ENCODE measurements around the gene GRK5. TPM values are rescaled to one million over a fixed set of nuclear protein-coding genes. Genes with fewer than 3 reads are reported as not detected.

Gene GRK5
- total RNA-seq, 4 donors from 2014 or later, result 6.0 to 111 (median 9.5) TPM

DNA sequence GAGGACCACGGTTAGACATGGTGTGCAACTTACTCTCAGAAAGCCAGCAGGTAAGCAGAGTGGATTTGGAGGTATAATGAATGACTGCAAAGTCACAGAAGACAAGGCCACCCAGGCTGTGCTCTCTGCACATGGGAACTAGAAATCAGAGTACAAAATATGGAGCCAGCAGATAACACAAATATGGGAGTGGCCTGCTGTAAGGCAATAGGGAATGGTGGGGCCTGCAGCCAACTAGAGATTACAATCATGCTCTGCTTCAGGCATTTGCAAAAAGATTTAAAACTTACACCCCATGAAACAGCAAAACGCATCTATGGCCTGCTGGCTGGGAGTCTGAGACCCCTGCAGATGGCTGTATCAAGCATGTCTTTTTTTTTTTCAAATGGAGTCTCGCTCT lies 288.2 kb downstream of the GRK5 start:
- no peaks in the 10 kb centered on the region for H3K9me3 ChIP-seq
- no peak overlapping the region for H3K4me3 ChIP-seq
- H3K27ac ChIP-seq, result peak overlapping the region; percentile 53 to 71 (median 60)
- TF ChIP-seq EP300 (IDR thresholded peaks at IDR 0.05; ENCODE audit: low read depth) (no peak), POLR2AphosphoS5 (IDR thresholded peaks at IDR 0.05) (no peak), POLR2A (IDR thresholded peaks at IDR 0.05) (no peak)
- TF ChIP-seq, protein P1, sequence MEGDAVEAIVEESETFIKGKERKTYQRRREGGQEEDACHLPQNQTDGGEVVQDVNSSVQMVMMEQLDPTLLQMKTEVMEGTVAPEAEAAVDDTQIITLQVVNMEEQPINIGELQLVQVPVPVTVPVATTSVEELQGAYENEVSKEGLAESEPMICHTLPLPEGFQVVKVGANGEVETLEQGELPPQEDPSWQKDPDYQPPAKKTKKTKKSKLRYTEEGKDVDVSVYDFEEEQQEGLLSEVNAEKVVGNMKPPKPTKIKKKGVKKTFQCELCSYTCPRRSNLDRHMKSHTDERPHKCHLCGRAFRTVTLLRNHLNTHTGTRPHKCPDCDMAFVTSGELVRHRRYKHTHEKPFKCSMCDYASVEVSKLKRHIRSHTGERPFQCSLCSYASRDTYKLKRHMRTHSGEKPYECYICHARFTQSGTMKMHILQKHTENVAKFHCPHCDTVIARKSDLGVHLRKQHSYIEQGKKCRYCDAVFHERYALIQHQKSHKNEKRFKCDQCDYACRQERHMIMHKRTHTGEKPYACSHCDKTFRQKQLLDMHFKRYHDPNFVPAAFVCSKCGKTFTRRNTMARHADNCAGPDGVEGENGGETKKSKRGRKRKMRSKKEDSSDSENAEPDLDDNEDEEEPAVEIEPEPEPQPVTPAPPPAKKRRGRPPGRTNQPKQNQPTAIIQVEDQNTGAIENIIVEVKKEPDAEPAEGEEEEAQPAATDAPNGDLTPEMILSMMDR (IDR thresholded peaks at IDR 0.05), result no peak
- in situ Hi-C loops (cut with MboI; ENCODE audit: low pct_ligation_motif_present in 1 of 4, low pct_unique_long_range_greater_than_20kb in 1 of 4, low sequenced_read_pairs in 3 of 4), result no loop called here
- H3K4me1 ChIP-seq, result peaks cover 10 to 29% (median 12%) of the 10 kb centered on the region in 4 donors
- intact Hi-C loops (cut with DNase I; ENCODE audit: low total_unique reads), result no loop called here
- H3K27me3 ChIP-seq, result no peaks in the 10 kb centered on the region
- H3K36me3 ChIP-seq, result no peaks in the 10 kb centered on the region
- DNase-seq, result no peak
- WGBS, 2 donors (ENCODE audit: low coverage in 1 of 2), result 86 to 96% methylated on average over 1 to 3 of the region's 3 CpGs

DNA sequence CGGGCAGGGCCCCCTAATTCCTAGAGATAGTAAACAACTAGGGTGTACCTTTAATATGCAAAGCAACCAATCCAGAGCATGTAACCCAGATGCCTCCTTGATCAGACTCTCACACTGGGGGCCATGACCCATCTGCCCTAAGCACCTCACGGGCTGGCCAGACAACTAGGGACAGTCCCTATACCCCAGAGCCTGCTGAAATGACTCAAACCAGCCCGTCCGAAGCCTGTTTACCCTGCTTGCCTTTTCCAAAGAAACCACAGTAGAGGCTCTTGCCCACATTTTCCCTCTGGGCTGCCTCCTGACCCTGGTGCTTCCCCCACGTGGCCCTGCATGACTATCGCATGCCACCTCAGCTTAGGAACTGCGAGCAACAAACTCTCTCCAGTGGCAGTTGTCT lies 288.9 kb downstream of the GRK5 start:
- peaks cover 10 to 36% (median 12%) of the 10 kb centered on the region in 4 donors for H3K4me1 ChIP-seq
- 69 to 73% methylated on average over 4 to 7 of the region's 7 CpGs for WGBS, 2 donors (ENCODE audit: low coverage in 1 of 2)
- DNase-seq, result no peak
- intact Hi-C loops (cut with DNase I; ENCODE audit: low total_unique reads) (no loop called here), in situ Hi-C loops (cut with MboI; ENCODE audit: low pct_ligation_motif_present in 1 of 4, low pct_unique_long_range_greater_than_20kb in 1 of 4, low sequenced_read_pairs in 3 of 4) (no loop called here)
- H3K4me3 ChIP-seq, result no peak overlapping the region
- no peaks in the 10 kb centered on the region for H3K27me3 ChIP-seq
- TF ChIP-seq POLR2AphosphoS5 (IDR thresholded peaks at IDR 0.05), result no peak
- TF ChIP-seq, protein P1 (IDR thresholded peaks at IDR 0.05), result no peak
- TF ChIP-seq POLR2A (IDR thresholded peaks at IDR 0.05), result no peak
- no peak for TF ChIP-seq EP300 (IDR thresholded peaks at IDR 0.05; ENCODE audit: low read depth)
- peak overlapping the region in 1 of 4 donors; percentile 10 for H3K27ac ChIP-seq
- H3K36me3 ChIP-seq, result no peaks in the 10 kb centered on the region
- H3K9me3 ChIP-seq, result no peaks in the 10 kb centered on the region

DNA sequence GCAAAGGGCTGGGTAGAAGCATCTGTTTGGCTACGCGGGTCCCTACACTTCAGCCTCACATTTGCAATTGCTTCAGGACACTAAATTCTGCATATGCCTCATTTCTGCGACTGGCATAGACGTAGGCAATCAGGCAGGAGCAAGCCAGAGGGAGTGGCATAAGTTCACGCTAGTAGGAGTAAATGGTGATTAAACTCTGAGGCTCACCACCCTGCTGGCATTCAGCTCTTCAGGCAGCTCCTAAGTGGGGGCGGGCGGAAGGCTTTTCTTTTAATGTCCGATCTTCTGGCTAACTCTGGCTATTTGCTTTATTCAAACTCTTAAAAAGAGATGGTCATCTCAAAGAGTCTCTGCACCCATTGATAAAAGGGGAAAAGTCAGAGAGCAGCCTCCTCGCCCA lies 289.9 kb downstream of the GRK5 start:
- intact Hi-C loops (cut with DNase I; ENCODE audit: low total_unique reads) (no loop called here), in situ Hi-C loops (cut with MboI; ENCODE audit: low pct_ligation_motif_present in 1 of 4, low pct_unique_long_range_greater_than_20kb in 1 of 4, low sequenced_read_pairs in 3 of 4) (no loop called here)
- TF ChIP-seq, protein P1 (IDR thresholded peaks at IDR 0.05), result no peak
- TF ChIP-seq EP300 (IDR thresholded peaks at IDR 0.05; ENCODE audit: low read depth) (no peak), POLR2A (IDR thresholded peaks at IDR 0.05) (no peak), POLR2AphosphoS5 (IDR thresholded peaks at IDR 0.05) (no peak)
- no peaks in the 10 kb centered on the region for H3K36me3 ChIP-seq
- H3K4me1 ChIP-seq, result peaks cover 10 to 37% (median 12%) of the 10 kb centered on the region in 4 donors
- no peak overlapping the region for H3K4me3 ChIP-seq
- no peaks in the 10 kb centered on the region for H3K27me3 ChIP-seq
- H3K9me3 ChIP-seq, result no peaks in the 10 kb centered on the region
- H3K27ac ChIP-seq, result no peak overlapping the region
- 93 to 100% methylated on average over 1 to 9 of the region's 9 CpGs for WGBS, 2 donors (ENCODE audit: low coverage in 1 of 2)
- DNase-seq, result no peak

DNA sequence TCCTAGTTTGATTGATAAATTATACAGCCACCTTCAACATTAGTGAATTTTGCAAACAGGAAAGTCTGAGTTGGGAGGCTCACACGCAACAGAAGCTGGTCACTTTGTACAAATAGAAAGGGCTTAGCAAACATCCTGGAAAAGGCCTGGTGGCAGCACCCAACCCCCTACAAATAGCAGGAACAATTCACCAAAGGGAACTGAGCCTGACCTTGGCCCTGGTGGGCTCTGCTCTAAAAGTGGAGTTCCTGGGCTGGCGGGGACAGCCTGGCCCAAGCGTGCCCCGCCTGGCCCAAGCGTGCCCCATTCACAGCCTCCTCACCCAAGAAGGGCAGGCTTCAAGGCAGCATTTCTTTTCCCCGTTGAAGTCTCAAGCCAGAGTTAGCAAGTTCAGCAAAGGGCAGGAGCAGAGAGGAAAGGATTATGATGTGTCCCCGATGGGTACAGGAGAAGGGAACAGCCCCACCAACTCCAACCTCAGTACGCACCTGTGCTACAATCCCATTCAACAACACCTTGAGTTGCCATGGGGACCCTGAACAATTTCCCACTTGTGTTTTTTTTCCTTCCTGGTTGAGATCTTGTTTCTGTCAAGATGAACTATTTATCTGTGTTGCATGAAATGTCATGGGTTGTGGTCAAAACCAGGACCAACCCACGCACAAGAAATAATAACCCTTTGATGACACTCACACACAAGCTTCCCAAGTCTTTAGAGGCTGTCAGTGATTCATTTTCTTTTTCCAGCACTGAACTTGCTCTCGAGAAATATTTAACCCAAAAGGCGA lies 291.7 kb downstream of the GRK5 start:
- intact Hi-C loops (cut with DNase I; ENCODE audit: low total_unique reads), result no loop called here
- no peaks in the 10 kb centered on the region for H3K36me3 ChIP-seq

More for the DNA sequence above, 291.7 kb downstream of the GRK5 start:
- TF ChIP-seq POLR2A (IDR thresholded peaks at IDR 0.05) (no peak), EP300 (IDR thresholded peaks at IDR 0.05; ENCODE audit: low read depth) (no peak), POLR2AphosphoS5 (IDR thresholded peaks at IDR 0.05) (no peak)
- TF ChIP-seq, protein P1 (IDR thresholded peaks at IDR 0.05), result no peak
- Histone ChIP-seq H3K27me3 (no peaks in the 10 kb centered on the region), H3K9me3 (no peaks in the 10 kb centered on the region), H3K4me3 (no peak overlapping the region), H3K4me1 (peaks cover 7 to 33% (median 9%) of the 10 kb centered on the region in 4 donors), H3K27ac (peak overlapping the region in 1 of 4 donors; percentile 23)
- DNase-seq, result no peak
- in situ Hi-C loops (cut with MboI; ENCODE audit: low pct_ligation_motif_present in 1 of 4, low pct_unique_long_range_greater_than_20kb in 1 of 4, low sequenced_read_pairs in 3 of 4), result no loop called here
- 81 to 85% methylated on average over 4 to 11 of the region's 11 CpGs for WGBS, 2 donors (ENCODE audit: low coverage in 1 of 2)
